ENCODE measurements around the gene SPSB4.

DNA sequence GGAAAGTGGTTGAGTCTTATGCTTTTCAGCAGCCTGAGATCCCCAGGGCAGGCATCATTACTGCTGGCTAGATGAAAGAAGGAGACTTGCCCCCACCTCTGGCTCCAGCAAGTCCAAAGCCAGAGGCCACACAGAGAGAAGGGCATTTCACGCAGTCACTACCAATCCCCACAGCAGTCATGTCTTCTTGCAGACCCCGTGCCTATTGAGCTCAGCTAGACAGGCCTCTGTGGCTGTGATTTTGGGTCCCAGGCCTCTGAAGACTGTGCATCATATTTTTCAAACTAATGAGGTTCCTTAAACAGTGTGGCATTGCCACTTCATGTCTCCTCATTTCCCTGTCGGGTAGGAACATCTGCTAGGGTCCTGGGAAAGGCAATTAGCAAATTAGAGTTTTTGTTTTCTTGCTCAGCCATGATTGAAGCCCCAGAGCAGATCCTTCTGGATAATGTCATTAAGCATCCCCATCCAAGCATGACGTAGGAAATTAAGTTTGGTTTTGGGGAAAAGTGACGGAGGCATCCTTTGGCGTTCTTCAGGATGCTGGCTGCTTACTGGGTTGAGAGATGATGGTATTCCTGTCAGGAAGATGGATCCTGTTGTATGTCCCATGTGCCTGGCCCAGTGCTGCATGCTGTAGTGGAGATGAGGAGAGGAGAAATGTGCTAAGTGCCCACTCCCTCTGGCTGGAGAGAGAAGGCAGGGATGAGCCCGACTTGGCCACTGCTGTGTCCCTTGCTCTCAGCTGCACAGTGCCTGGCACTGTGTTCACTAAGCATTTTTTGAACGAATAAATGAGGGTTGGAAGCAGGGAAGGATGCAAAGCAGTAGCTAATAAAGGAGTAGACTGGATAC lies 7.0 kb downstream of the SPSB4 start:
- TF ChIP-seq, protein P1, sequence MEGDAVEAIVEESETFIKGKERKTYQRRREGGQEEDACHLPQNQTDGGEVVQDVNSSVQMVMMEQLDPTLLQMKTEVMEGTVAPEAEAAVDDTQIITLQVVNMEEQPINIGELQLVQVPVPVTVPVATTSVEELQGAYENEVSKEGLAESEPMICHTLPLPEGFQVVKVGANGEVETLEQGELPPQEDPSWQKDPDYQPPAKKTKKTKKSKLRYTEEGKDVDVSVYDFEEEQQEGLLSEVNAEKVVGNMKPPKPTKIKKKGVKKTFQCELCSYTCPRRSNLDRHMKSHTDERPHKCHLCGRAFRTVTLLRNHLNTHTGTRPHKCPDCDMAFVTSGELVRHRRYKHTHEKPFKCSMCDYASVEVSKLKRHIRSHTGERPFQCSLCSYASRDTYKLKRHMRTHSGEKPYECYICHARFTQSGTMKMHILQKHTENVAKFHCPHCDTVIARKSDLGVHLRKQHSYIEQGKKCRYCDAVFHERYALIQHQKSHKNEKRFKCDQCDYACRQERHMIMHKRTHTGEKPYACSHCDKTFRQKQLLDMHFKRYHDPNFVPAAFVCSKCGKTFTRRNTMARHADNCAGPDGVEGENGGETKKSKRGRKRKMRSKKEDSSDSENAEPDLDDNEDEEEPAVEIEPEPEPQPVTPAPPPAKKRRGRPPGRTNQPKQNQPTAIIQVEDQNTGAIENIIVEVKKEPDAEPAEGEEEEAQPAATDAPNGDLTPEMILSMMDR (IDR thresholded peaks at IDR 0.05): no peak
- TF ChIP-seq POLR2A (IDR thresholded peaks at IDR 0.05): no peak
- no peak for TF ChIP-seq POLR2AphosphoS5 (IDR thresholded peaks at IDR 0.05)
